Endothelial cell of umbilical vein (primary cell): ENCODE results near the gene TAF11L4. TPM values are rescaled to one million over a fixed set of nuclear protein-coding genes. Genes with fewer than 3 reads are reported as not detected.
"Not testable (repeated sequence)": the region's sequence is repeated elsewhere in the genome, so short reads cannot be mapped to it uniquely, and the experiment has no call there.

Source experiments
- BruUV-seq: library from RNA; stranded (reverse); fragments of 400-500 nt; replicated peaks from 2 replicates; lab custom pipeline; 2021; lab: Mats Ljungman, UMichigan
- CTCF ChIA-PET: fragments of 300-600, 350-600 bp; sonication (Branson Sonifier 250); formaldehyde crosslinking; loops from one replicate; lab custom pipeline; 2021; ENCODE audit warnings: antibody characterized with exemption, inconsistent platforms; lab: Charles Lee
- POLR2A ChIA-PET: fragments of 300-600, 350-600 bp; sonication (Branson Sonifier 250); formaldehyde crosslinking; loops from one replicate; lab custom pipeline; 2021; ENCODE audit warnings: antibody characterized with exemption, inconsistent platforms; lab: Charles Lee
- DNase-seq: peaks from one replicate; pipeline ENCODE4 v3.0.0-alpha.2; 2011; ENCODE audit warnings: low read depth, low spot score
- FAIRE-seq: peaks from 2 replicates; lab custom pipeline; 2011; peaks lifted over from hg19 to GRCh38; lab: Jason Lieb, UNC
- H2AFZ ChIP-seq: 2 replicates; pipeline ENCODE4 v1.6.0; 2012; ENCODE audit warnings: low read depth, low read length, control low read depth, inconsistent platforms
- H3K27ac ChIP-seq: 2 replicates; pipeline ENCODE4 v1.5.1; 2011; ENCODE audit warnings: low read depth, mild to moderate bottlenecking, control low read depth, low read length, moderate library complexity; ENCODE audit not compliant: insufficient read depth
- H3K27me3 ChIP-seq, 2 experiments: 2 replicates each; pipeline versions ENCODE4 v1.6.0 to v1.6.1; 2011; ENCODE audit warnings: low read length in 2 of 2, mixed read lengths in 1 of 2; ENCODE audit not compliant: control insufficient read depth in 2 of 2, insufficient read depth in 2 of 2
- H3K36me3 ChIP-seq, 2 experiments: 2 replicates in 1 of 2; 3 replicates in 1 of 2; pipeline ENCODE4 v1.5.1; 2011; ENCODE audit warnings: low read length in 2 of 2, mild to moderate bottlenecking in 1 of 2, moderate library complexity in 1 of 2; ENCODE audit not compliant: control insufficient read depth in 2 of 2, insufficient read depth in 2 of 2; ENCODE audit errors: extremely low read depth in 1 of 2
- H3K4me1 ChIP-seq: 3 replicates; pipeline ENCODE4 v1.5.1; 2011; ENCODE audit warnings: mild to moderate bottlenecking, low read length; ENCODE audit not compliant: control insufficient read depth, insufficient read depth; ENCODE audit errors: extremely low read depth
- H3K4me2 ChIP-seq: 2 replicates; pipeline ENCODE4 v1.6.1; 2011; ENCODE audit warnings: low read length, control low read depth, mixed read lengths; ENCODE audit not compliant: insufficient read depth
- H3K4me3 ChIP-seq, 3 experiments: fragments of 200-600 bp in 1 of 3; sonication (generic), shearing (Covaris generic) in 1 of 3; replicated peaks in 1 of 3; 2 replicates each; pipeline ENCODE4 v1.5.1; 2011 to 2016; ENCODE audit warnings: control low read depth in 3 of 3, low read length in 3 of 3, mild to moderate bottlenecking in 2 of 3, inconsistent platforms in 1 of 3, low read depth in 1 of 3, moderate library complexity in 1 of 3; ENCODE audit not compliant: insufficient read depth in 1 of 3
- H3K79me2 ChIP-seq: 2 replicates; pipeline ENCODE4 v1.6.0; 2012; ENCODE audit warnings: low read length, inconsistent platforms; ENCODE audit not compliant: control insufficient read depth, insufficient read depth
- H3K9ac ChIP-seq: replicated peaks from 2 replicates; pipeline ENCODE3; 2011; ENCODE audit warnings: low read length, control low read depth; ENCODE audit not compliant: insufficient read depth; ENCODE audit errors: extremely low read depth
- H3K9me1 ChIP-seq: replicated peaks from 3 replicates; pipeline ENCODE4 v1.6.0; 2011; ENCODE audit warnings: mild to moderate bottlenecking, low read length; ENCODE audit not compliant: control insufficient read depth, insufficient read depth; ENCODE audit errors: extremely low read depth
- H3K9me3 ChIP-seq: replicated peaks from 2 replicates; pipeline ENCODE4 v1.5.1; 2012; ENCODE audit warnings: low read length, inconsistent platforms; ENCODE audit not compliant: control insufficient read depth, insufficient read depth
- H4K20me1 ChIP-seq: replicated peaks from 2 replicates; pipeline ENCODE3; 2011; ENCODE audit warnings: mild to moderate bottlenecking, low read length; ENCODE audit not compliant: control insufficient read depth, insufficient read depth; ENCODE audit errors: extremely low read depth
- CTCF ChIP-seq, 2 donors: IDR thresholded peaks; 1 replicate in 1 of 2; 2 replicates in 1 of 2; pipeline ENCODE4 v1.5.1; 2011; ENCODE audit warnings: low read length in 2 of 2, mild to moderate bottlenecking in 2 of 2, moderate library complexity in 2 of 2, control low read depth in 1 of 2, inconsistent platforms in 1 of 2, low read depth in 1 of 2; ENCODE audit not compliant: insufficient read depth in 1 of 2; ENCODE audit errors: extremely low read depth in 1 of 2
- EZH2 ChIP-seq: IDR thresholded peaks from 2 replicates; pipeline ENCODE4 v1.6.1; 2012; ENCODE audit warnings: borderline replicate concordance, low read depth, mild to moderate bottlenecking, moderate library complexity, low read length, inconsistent platforms; ENCODE audit not compliant: severe bottlenecking
- FOS ChIP-seq: IDR thresholded peaks from 2 replicates; pipeline ENCODE4 v1.6.1; 2011; ENCODE audit warnings: mild to moderate bottlenecking, low read length, moderate library complexity, borderline replicate concordance; ENCODE audit not compliant: insufficient read depth
- GATA2 ChIP-seq: IDR thresholded peaks from 2 replicates; pipeline ENCODE4 v1.7.0; 2011; ENCODE audit warnings: low read depth, mild to moderate bottlenecking, moderate library complexity, mixed read lengths, low read length; ENCODE audit not compliant: insufficient read length, insufficient read depth
- JUN ChIP-seq: IDR thresholded peaks from 2 replicates; pipeline ENCODE4 v1.6.1; 2011; ENCODE audit warnings: borderline replicate concordance, low read depth; ENCODE audit not compliant: insufficient read length, insufficient read depth
- MAX ChIP-seq: IDR thresholded peaks from 2 replicates; pipeline ENCODE4 v1.6.1; 2011; ENCODE audit not compliant: insufficient read depth, insufficient read length
- MYC ChIP-seq: IDR thresholded peaks from one replicate; pipeline ENCODE4 v1.6.1; 2011; ENCODE audit warnings: mild to moderate bottlenecking, low read depth, low read length
- POLR2A ChIP-seq: IDR thresholded peaks from 2 replicates; pipeline ENCODE4 v1.6.1; 2012; ENCODE audit warnings: low read depth, mild to moderate bottlenecking, control low read depth, low read length
- POLR2AphosphoS5 ChIP-seq: IDR thresholded peaks from 2 replicates; pipeline ENCODE4 v1.6.1; 2012; ENCODE audit warnings: low read depth, mild to moderate bottlenecking, control low read depth, low read length, moderate library complexity; ENCODE audit not compliant: insufficient read depth
- dilution Hi-C: fragments of 300-500 bp; cut with MboI; formaldehyde crosslinking; loops from one replicate; pipeline ENCODE4 v1.15.0; 2019; ENCODE audit warnings: low sequenced_read_pairs; ENCODE audit not compliant: extremely low pct_ligation_motif_present
- intact Hi-C: fragments of 100-400 bp; cut with micrococcal nuclease; formaldehyde crosslinking; loops from one replicate; pipeline ENCODE4 v1.10.0; 2022
- polyA plus RNA-seq, 4 experiments: library from polyadenylated mRNA; depleted of rRNA in 3 of 4; stranded (reverse) in 3 of 4; unstranded in 1 of 4; fragments of >200 nt; gene quantifications; 2 replicates each; pipeline versions ENCODE4 v1.2.1 to v1.2.3, GENCODE V29; 2011 to 2012; ENCODE audit warnings: missing spikeins in 1 of 4
- total RNA-seq: library from RNA; stranded (reverse); gene quantifications from 2 replicates; pipeline ENCODE4 v1.2.3, GENCODE V29; 2021

TAF11L4 gene
- total and polyA plus RNA-seq, 2 donors (not counting 3 experiments of a cell fraction or from before 2014, with no cell fraction given), result not detected

- DNase-seq (no peak), FAIRE-seq (no peak)
- TF ChIP-seq POLR2A (no peak), FOS (no peak), MYC (no peak), JUN (no peak), MAX (no peak), GATA2 (no peak), EZH2 (no peak), POLR2AphosphoS5 (no peak), CTCF (IDR thresholded peaks at IDR 0.05; ENCODE audit: extremely low read depth in 1 of 2, insufficient read depth in 1 of 2, low read depth in 1 of 2, low read length in 2 of 2) (no peak)
- Histone ChIP-seq H3K9me1 (no peaks in the 10 kb centered on the region), H3K36me3 (no peaks in the 10 kb centered on the region), H3K27ac (no peak overlapping the region), H2AFZ (no peak overlapping the region), H3K4me1 (no peaks in the 10 kb centered on the region), H4K20me1 (no peaks in the 10 kb centered on the region), H3K79me2 (no peaks in the 10 kb centered on the region), H3K27me3 (no peaks in the 10 kb centered on the region), H3K9me3 (no peaks in the 10 kb centered on the region), H3K9ac (no peak overlapping the region), H3K4me3 (no peak overlapping the region), H3K4me2 (no peak overlapping the region)
- ChIA-PET POLR2A (no interaction called here), CTCF (no interaction called here)
- intact Hi-C loops, result no loop called here
- no TSS peak for BruUV-seq
- dilution Hi-C loops, result no loop called here
Observed at GRCh38 chr5:17511775-17512325, 9.8 kb upstream of the TAF11L4 start.

DNA sequence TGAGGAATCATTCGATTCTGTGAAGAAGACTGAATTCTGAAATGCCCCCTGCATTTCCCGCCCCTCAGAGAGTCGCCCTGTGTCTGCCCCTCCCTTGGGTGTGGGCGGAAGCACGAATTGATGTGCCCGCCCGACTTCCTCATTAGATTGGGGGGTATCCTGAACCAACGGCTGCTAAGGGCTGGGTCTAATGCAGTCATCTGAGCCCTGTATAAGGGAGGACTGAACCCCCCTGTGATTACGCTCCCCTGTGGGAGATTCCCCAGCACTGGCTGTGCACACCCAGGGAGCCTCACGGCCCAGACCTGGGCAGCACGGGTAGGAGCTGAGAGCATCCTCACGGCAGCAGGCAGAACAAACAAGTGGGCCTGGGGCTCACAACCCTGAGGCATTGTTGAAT is 4.1 kb upstream of the TAF11L4 start:
- H3K4me2 ChIP-seq, H2AFZ ChIP-seq, H4K20me1 ChIP-seq, FAIRE-seq, POLR2A ChIA-PET, H3K9me1 ChIP-seq, BruUV-seq, H3K27ac ChIP-seq, H3K36me3 ChIP-seq, H3K9ac ChIP-seq, H3K27me3 ChIP-seq, H3K4me3 ChIP-seq, CTCF ChIA-PET, DNase-seq, H3K9me3 ChIP-seq, intact Hi-C loops, H3K4me1 ChIP-seq, H3K79me2 ChIP-seq, dilution Hi-C loops: not testable (repeated sequence)

DNA sequence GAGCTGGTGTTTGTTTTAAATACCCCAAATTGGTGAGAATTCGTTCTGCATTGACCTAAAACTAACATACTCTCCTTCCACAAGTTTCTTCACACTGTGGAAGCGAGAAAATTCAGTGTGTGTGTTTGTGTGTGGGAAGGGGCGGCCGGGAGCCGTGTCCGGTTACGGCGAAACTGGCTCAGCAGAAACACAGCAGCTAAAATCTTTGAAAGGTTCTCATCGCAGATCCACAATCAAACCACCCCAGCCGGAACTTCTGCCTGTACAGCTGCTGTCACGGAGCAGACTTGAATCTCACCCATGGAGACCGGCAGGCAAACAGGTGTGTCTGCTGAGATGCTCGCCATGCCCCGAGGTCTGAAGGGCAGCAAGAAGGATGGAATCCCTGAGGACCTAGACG is 3.5 kb upstream of the TAF11L4 start, which contains the start of gene TAF11L3:
Gene TAF11L3 (plus strand): TSS at position 301 of the 400 bp plus-strand sequence.
- H3K9me3 ChIP-seq, intact Hi-C loops, dilution Hi-C loops, H4K20me1 ChIP-seq, H3K27me3 ChIP-seq, CTCF ChIA-PET, H3K27ac ChIP-seq, H3K9me1 ChIP-seq, FAIRE-seq, H3K4me2 ChIP-seq, DNase-seq, H3K4me1 ChIP-seq, H3K4me3 ChIP-seq, H2AFZ ChIP-seq, H3K36me3 ChIP-seq, POLR2A ChIA-PET, BruUV-seq, H3K79me2 ChIP-seq, H3K9ac ChIP-seq: not testable (repeated sequence)
